MM.1S (cell line): ENCODE results near the gene BEND6.
A peak's percentile ranks its signal among the peaks of the same experiment; 100 is the strongest.
"Not testable (repeated sequence)": the region's sequence is repeated elsewhere in the genome, so short reads cannot be mapped to it uniquely, and the experiment has no call there.

Experiments
- DNase-seq: peaks from one replicate; pipeline ENCODE4 v3.0.0-alpha.2; 2015
- H2AFZ ChIP-seq: fragments of 300-600 bp; sonication (generic); 2 replicates; pipeline ENCODE4 v1.6.0; 2016; ENCODE audit warnings: antibody characterized with exemption, low read length
- H3F3A ChIP-seq: fragments of 300-600 bp; sonication (generic); 2 replicates; pipeline ENCODE4 v1.6.1; 2016; ENCODE audit warnings: mild to moderate bottlenecking, antibody characterized with exemption, low read length, moderate library complexity, mixed read lengths; ENCODE audit not compliant: insufficient read depth
- H3K27ac ChIP-seq: fragments of 300-600 bp; sonication (generic); 2 replicates; pipeline ENCODE4 v1.5.1; 2016; ENCODE audit warnings: mild to moderate bottlenecking, low read length
- H3K27me3 ChIP-seq: fragments of 300-600 bp; sonication (generic); replicated peaks from 2 replicates; pipeline ENCODE4 v1.6.0; 2016; ENCODE audit warnings: low read length; ENCODE audit not compliant: insufficient read depth
- H3K36me3 ChIP-seq: fragments of 300-600 bp; sonication (generic); replicated peaks from 2 replicates; pipeline ENCODE4 v1.6.1; 2016; ENCODE audit warnings: mild to moderate bottlenecking, low read length, mixed read lengths; ENCODE audit not compliant: insufficient read depth
- H3K4me1 ChIP-seq: fragments of 300-600 bp; sonication (generic); 2 replicates; pipeline ENCODE4 v1.6.1; 2016; ENCODE audit warnings: low read length, mixed read lengths
- H3K4me2 ChIP-seq: fragments of 300-600 bp; sonication (generic); 2 replicates; pipeline ENCODE4 v1.6.0; 2016; ENCODE audit warnings: low read depth, low read length
- H3K4me3 ChIP-seq: fragments of 300-600 bp; sonication (generic); 2 replicates; pipeline ENCODE4 v1.5.1; 2016; ENCODE audit warnings: low read length, mixed read lengths
- H3K79me2 ChIP-seq: fragments of 300-600 bp; sonication (generic); 2 replicates; pipeline ENCODE4 v1.6.1; 2016; ENCODE audit warnings: mixed run types, low read length, mixed read lengths
- H3K9ac ChIP-seq: fragments of 300-600 bp; sonication (generic); 2 replicates; pipeline ENCODE4 v1.6.1; 2016; ENCODE audit warnings: low read length, mixed read lengths
- H3K9me2 ChIP-seq: fragments of 300-600 bp; sonication (generic); replicated peaks from 2 replicates; pipeline ENCODE4 v1.6.1; 2016; ENCODE audit warnings: mild to moderate bottlenecking, low read length, mixed read lengths; ENCODE audit not compliant: insufficient read depth
- H3K9me3 ChIP-seq: fragments of 300-600 bp; sonication (generic); replicated peaks from 2 replicates; pipeline ENCODE4 v1.6.1; 2016; ENCODE audit warnings: mild to moderate bottlenecking, low read length, mixed read lengths; ENCODE audit not compliant: insufficient read depth
- H4K20me1 ChIP-seq: fragments of 300-600 bp; sonication (generic); 2 replicates; pipeline ENCODE4 v1.6.1; 2016; ENCODE audit warnings: mild to moderate bottlenecking, low read length, moderate library complexity, mixed read lengths; ENCODE audit not compliant: insufficient read depth
- CTCF ChIP-seq: fragments of 300-600 bp; sonication (generic); IDR thresholded peaks from 2 replicates; pipeline ENCODE4 v1.5.1; 2016; ENCODE audit warnings: antibody characterized with exemption, low read length, mixed read lengths
- EZH2 ChIP-seq: fragments of 300-600 bp; sonication (generic); optimal IDR thresholded peaks from 2 replicates; pipeline ENCODE3; 2017; ENCODE audit warnings: low read depth, mild to moderate bottlenecking, antibody characterized with exemption, low read length, mixed read lengths
- EZH2phosphoT487 ChIP-seq: fragments of 300-600 bp; sonication (generic); IDR thresholded peaks from 2 replicates; pipeline ENCODE4 v1.6.1; 2018; ENCODE audit warnings: antibody characterized with exemption, low read length

Gene BEND6

GRCh38 chr6:57038906-57039305 lies 84.0 kb downstream of the BEND6 start:
- Histone ChIP-seq H4K20me1 (no peaks in the 10 kb centered on the region), H3K9ac (no peak overlapping the region), H2AFZ (no peak overlapping the region), H3K4me3 (no peak overlapping the region), H3K27ac (no peak overlapping the region), H3K79me2 (no peaks in the 10 kb centered on the region), H3K36me3 (no peaks in the 10 kb centered on the region), H3K9me2 (no peaks in the 10 kb centered on the region), H3K27me3 (no peaks in the 10 kb centered on the region), H3K9me3 (no peaks in the 10 kb centered on the region), H3F3A (no peaks in the 10 kb centered on the region), H3K4me1 (no peaks in the 10 kb centered on the region), H3K4me2 (no peak overlapping the region)
- DNase-seq: no peak
- no peak for TF ChIP-seq EZH2
- no peak for TF ChIP-seq EZH2phosphoT487
- TF ChIP-seq CTCF: no peak

- H3K9me2 ChIP-seq: no peaks in the 10 kb centered on the region
- H3K79me2 ChIP-seq: no peaks in the 10 kb centered on the region
- H3K27ac ChIP-seq: no peak overlapping the region
- no peaks in the 10 kb centered on the region for H3F3A ChIP-seq
- DNase-seq: no peak
- H3K27me3 ChIP-seq: no peaks in the 10 kb centered on the region
- H3K4me2 ChIP-seq: no peak overlapping the region
- H3K9ac ChIP-seq: no peak overlapping the region
- no peak overlapping the region for H2AFZ ChIP-seq
- no peak overlapping the region for H3K4me3 ChIP-seq
- no peaks in the 10 kb centered on the region for H3K36me3 ChIP-seq
- no peak for TF ChIP-seq EZH2phosphoT487
- no peak for TF ChIP-seq CTCF
- TF ChIP-seq EZH2: no peak
- no peaks in the 10 kb centered on the region for H4K20me1 ChIP-seq
- no peaks in the 10 kb centered on the region for H3K9me3 ChIP-seq
- H3K4me1 ChIP-seq: no peaks in the 10 kb centered on the region
These were observed 85.1 kb downstream of the BEND6 start for GRCh38 chr6:57040011-57040410.

GRCh38 chr6:57044061-57044460 lies 89.2 kb downstream of the BEND6 start:
- not testable (repeated sequence) for H3K36me3 ChIP-seq, H2AFZ ChIP-seq, H3F3A ChIP-seq, H3K9me3 ChIP-seq, H3K27ac ChIP-seq, H3K9me2 ChIP-seq, H3K27me3 ChIP-seq, H4K20me1 ChIP-seq, H3K4me2 ChIP-seq, H3K4me3 ChIP-seq, DNase-seq, H3K4me1 ChIP-seq, H3K9ac ChIP-seq
- H3K79me2 ChIP-seq: peaks cover 12% of the 10 kb centered on the region

- H3F3A ChIP-seq: no peaks in the 10 kb centered on the region
- H3K9ac ChIP-seq: no peak overlapping the region
- DNase-seq: no peak
These were observed 89.7 kb downstream of the BEND6 start for GRCh38 chr6:57044568-57044967.

GRCh38 chr6:57046332-57047256 lies 91.7 kb downstream of the BEND6 start, which contains the start of gene KIAA1586:
KIAA1586 (plus strand) TSS chr6:57046693; CDS start chr6:57046756, 63 bp downstream.
- not testable (repeated sequence) for H3K9me2 ChIP-seq, H3K4me1 ChIP-seq, H3K36me3 ChIP-seq, H4K20me1 ChIP-seq, H3K9me3 ChIP-seq, H3K27me3 ChIP-seq, H3K27ac ChIP-seq, H3F3A ChIP-seq
- peak within 1 kb of the TSS; percentile 59 for H2AFZ ChIP-seq
- peaks cover 32% of the 10 kb centered on the region for H3K79me2 ChIP-seq
- DNase-seq: peak; percentile 87
- H3K4me2 ChIP-seq: peak within 1 kb of the TSS; percentile 49
- peak within 1 kb of the TSS; percentile 3; the same call in 1 of the 2 replicates for H3K9ac ChIP-seq
- peak within 1 kb of the TSS; percentile 64 for H3K4me3 ChIP-seq

More at GRCh38 chr6:57044568-57044967, 89.7 kb downstream of the BEND6 start:
- no peak overlapping the region for H2AFZ ChIP-seq
- H3K27me3 ChIP-seq: no peaks in the 10 kb centered on the region
- H3K79me2 ChIP-seq: peaks cover 17% of the 10 kb centered on the region
- H3K27ac ChIP-seq: no peak overlapping the region
- H3K4me2 ChIP-seq: no peak overlapping the region
- H3K4me1 ChIP-seq: no peaks in the 10 kb centered on the region
- no peak overlapping the region for H3K4me3 ChIP-seq
- TF ChIP-seq EZH2phosphoT487 (no peak), EZH2 (no peak), CTCF (no peak)
- no peaks in the 10 kb centered on the region for H3K9me3 ChIP-seq
- no peaks in the 10 kb centered on the region for H4K20me1 ChIP-seq
- no peaks in the 10 kb centered on the region; the same call in 1 of the 2 replicates for H3K36me3 ChIP-seq
- no peaks in the 10 kb centered on the region for H3K9me2 ChIP-seq
